Activated CD4-positive, CD25-positive, alpha-beta regulatory T cell treated with anti-CD3 and anti-CD28 coated beads, Interleukin-2, amount 50 U/mL, for 24 hours (primary cell): ENCODE results near the gene RAB5B.
"Not testable (repeated sequence)": the region's sequence is repeated elsewhere in the genome, so short reads cannot be mapped to it uniquely, and the experiment has no call there.

Experiments
- ATAC-seq, 2 donors: fragments of 150-1000 bp; cut with Tn5 transposase; one replicate each; pipeline ENCODE4 v1.10.0; 2021; ENCODE audit warnings: mild to moderate bottlenecking in 1 of 2, moderate library complexity in 1 of 2

The RAB5B gene

DNA sequence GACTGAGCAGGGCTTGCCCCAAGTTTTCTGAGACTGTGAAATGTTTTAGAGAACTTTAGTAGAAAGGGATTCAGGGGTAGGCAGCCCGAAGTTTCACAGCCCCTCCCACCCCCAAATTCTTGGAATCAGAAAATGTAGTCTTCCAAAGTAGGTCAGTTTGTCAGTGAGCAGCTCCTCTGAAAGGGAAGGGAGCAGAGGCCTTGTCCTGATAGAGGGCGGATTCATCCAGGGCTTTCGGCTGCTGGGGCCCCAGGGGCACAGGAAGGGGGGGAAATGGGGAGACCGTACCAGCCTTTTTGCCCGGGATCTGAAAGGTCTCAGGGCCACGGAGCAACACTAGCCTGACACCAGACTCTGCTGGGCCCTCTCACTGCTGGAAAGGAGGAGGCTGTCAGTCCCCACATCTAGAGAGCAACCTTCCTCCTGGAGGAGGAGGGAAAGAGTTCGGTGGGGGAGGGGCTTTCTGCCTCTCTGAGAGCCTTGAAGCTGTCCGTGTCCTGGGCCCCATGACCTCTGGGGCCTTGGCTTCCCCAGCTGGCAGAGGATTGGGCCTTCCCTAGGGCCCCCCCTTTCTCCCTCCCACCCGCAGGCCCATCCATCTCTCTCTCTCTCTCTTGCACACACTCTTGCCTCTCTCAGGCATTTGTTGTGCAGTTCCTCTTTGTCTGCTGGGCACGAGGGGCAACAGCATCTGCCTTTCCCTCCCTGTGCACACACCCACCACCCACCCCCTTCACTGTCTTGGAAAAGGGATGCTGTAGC lies 46.7 kb downstream of the RAB5B start, which contains the start of gene IKZF4:
Gene IKZF4, plus strand, starts transcription at position 621 of the 762 bp plus-strand sequence. CDS start 451 bp downstream, outside the sequence.
- peak; percentile 7 to 9 for ATAC-seq

DNA sequence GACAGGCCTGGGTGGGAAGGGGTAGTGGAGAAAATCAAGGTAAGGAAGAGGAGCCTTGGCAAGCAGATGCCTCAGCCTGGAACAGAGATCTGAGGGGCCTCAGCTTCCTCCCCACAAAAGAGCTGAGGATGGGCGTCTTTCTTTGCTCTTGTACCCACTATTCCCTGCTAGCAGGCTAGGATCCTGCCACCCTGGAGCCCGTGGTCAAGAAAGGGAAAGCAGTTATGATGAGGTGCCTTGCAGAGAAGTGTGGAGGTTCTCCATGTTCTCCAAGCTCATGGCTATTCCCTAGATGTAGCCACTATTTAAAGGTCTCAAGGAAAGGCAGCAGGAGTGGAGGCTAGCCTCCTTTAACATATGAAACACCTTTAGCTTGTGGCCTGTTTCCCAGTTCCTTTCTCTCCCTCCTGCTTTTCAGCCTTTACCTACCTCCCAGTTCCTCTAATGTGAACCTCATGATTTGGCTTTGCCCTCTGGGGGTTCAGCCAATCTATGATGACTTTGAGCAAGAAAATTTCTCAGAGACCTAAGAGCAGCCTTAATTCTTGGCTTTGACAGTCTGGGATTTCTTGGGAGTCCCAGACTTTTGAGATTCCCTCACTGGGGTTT lies 48.1 kb downstream of the RAB5B start:
- ATAC-seq = no peak

DNA sequence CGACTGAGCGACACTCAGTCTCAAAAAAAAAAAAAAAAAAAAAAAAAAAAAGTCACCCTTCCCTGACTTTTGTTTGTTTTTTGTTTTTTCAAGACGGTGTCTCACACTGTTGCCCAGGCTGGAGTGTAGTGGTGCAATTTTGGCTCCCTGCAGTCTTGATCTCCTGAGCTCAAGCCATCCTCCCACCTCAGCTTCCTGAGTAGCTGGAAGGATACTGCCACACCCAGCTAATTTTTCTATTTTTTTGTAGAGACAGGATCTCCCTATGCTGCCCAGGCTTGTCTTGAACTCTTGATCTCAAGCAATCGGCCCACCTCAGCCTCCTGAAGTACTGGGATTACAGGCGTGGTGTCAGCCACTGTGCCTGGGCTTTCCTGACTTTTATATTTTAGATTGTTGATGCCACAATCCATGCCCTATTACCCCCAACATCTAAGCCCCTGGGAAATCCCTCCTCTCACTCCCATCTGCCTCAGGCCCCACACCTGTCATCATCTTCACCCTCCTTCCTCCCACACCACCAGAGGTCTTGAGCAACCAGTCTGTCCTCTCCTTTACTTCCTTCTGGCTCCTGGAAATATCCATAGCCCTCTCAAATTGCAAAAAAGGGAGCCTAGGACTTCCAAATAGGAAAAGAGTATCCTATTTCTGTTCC lies 54.8 kb downstream of the RAB5B start:
- no peak for ATAC-seq

- ATAC-seq = no peak
Observed at GRCh38 chr12:56029166-56029519, 55.3 kb downstream of the RAB5B start.

- peak in 1 of 2 donors; percentile 37 for ATAC-seq
Observed at GRCh38 chr12:56029666-56030293, 55.9 kb downstream of the RAB5B start.

GRCh38 chr12:56031987-56032386 lies 58.1 kb downstream of the RAB5B start:
- peak; percentile 71 to 73 for ATAC-seq

DNA sequence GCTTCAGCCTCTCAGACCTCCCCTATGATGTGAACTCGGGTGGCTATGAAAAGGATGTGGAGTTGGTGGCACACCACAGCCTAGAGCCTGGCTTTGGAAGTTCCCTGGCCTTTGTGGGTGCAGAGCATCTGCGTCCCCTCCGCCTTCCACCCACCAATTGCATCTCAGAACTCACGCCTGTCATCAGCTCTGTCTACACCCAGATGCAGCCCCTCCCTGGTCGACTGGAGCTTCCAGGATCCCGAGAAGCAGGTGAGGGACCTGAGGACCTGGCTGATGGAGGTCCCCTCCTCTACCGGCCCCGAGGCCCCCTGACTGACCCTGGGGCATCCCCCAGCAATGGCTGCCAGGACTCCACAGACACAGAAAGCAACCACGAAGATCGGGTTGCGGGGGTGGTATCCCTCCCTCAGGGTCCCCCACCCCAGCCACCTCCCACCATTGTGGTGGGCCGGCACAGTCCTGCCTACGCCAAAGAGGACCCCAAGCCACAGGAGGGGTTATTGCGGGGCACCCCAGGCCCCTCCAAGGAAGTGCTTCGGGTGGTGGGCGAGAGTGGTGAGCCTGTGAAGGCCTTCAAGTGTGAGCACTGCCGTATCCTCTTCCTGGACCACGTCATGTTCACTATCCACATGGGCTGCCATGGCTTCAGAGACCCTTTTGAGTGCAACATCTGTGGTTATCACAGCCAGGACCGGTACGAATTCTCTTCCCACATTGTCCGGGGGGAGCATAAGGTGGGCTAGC lies 60.9 kb downstream of the RAB5B start:
- ATAC-seq = peak; percentile 65 to 71

DNA sequence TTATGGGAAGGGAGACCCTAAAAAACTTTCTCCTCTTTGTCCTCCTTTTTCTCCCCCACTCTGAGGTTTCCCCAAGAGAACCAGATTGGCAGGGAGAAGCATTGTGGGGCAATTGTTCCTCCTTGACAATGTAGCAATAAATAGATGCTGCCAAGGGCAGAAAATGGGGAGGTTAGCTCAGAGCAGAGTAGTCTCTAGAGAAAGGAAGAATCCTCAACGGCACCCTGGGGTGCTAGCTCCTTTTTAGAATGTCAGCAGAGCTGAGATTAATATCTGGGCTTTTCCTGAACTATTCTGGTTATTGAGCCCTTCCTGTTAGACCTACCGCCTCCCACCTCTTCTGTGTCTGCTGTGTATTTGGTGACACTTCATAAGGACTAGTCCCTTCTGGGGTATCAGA lies 63.3 kb downstream of the RAB5B start:
- ATAC-seq = no peak

- no peak for ATAC-seq
Observed at GRCh38 chr12:56038022-56038655, 64.3 kb downstream of the RAB5B start.

DNA sequence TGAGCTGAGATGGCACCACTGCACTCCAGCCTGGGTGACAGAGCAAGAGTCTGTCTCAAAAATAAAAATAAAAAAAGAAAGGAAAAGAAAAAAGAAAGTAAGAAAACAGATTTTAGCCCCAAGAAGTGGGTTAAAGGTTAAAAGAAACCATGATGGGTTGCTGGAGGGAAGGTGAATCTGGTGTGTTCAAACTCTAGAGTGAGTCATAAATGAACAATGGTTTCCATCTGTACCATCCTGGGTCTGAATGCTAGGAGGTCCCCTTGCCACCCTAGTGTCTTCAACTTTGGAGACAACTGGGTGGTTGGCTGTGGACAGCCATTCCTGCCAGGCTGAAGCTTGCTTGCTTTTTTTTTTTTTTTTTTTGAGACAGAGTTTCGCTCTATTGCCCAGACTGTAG lies 66.3 kb downstream of the RAB5B start:
- peak; percentile 63 to 70 for ATAC-seq

DNA sequence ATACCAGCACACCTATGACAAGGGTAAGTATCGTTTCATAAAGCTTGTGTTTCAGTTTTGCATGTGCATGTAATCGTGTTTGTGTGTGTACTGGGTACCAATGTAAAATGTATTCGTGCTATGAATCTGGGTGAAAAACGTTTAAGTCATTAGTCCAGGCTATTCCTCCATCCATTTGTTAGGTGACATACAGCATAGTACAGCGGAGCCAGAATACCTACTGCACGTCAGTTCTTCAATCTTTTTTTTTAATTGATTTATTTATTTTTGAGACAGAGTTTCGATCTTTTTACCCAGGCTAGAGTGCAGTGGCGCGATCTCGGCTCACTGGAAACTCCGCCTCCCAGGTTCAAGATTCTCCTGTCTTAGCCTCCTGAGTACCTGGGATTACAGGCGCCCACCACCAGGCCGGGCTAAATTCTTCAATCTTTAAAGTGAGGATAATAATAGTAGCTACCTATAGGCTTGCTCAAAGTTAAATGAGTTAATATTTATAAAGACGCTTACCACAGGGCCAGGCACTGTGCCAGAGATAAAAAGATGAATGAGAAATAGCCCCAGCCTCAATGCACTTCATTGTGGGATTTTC lies 67.2 kb downstream of the RAB5B start:
- ATAC-seq = peak; percentile 25 to 27

DNA sequence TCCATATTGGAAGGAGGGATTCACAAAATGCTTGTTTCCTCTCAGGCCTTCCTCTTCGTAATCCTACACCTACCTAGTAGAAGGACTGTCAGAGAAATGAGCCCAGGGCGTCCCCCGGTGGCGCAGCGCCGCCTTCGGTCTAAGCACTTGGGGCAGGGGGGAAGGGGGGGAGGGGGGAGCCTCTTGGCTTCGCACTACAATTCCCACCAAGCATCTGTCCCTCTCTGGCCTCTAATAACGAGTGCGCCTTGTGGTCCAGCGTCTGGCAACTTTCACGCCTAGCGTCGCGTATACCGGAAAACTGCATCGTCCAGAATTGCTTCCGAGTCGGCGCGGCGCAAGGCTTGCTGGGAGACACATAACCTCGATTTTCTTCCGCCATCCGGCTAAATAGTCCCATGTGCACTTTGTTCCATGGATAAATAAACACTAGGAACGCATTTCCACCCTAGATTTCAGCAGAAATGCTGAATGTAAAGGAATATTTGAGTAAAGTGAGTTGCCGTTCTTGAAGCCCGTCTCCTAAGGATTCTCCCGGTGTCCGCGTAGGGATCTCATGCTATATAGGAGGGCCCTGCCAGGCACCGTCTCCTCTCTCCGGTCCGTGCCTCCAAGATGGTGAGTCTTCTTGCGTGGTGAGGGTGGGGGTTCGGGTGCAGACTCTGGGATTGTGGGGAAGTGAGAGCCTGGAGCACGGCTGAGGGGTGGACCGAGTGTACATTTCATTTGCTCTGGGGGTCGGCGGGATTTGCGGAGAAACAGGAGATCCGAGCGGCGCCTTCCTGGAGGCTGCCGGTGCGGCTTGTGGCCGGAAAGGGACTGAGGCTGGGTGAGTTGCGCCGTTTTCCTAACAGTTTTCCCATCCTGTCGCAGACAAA lies 67.9 kb downstream of the RAB5B start, which contains the start of gene RPS26:
Gene RPS26, plus strand, starts transcription at position 367 of the 878 bp plus-strand sequence. Its CDS starts 249 bp downstream, at position 616.
- ATAC-seq = peak; percentile 76 to 83

DNA sequence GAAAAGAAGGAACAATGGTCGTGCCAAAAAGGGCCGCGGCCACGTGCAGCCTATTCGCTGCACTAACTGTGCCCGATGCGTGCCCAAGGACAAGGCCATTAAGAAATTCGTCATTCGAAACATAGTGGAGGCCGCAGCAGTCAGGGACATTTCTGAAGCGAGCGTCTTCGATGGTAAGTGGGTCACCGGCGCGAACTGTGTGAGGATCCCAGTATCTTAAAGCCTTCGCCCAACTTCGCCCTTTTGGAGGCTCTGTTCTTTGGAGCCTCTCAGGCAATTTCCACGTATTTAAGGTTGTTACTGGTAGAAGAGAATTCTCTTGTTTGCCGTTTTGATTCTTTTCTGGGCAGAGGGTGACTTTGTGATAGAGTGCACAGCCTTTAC lies 68.5 kb downstream of the RAB5B start:
- not testable (repeated sequence) for ATAC-seq

- no peak for ATAC-seq
Observed at GRCh38 chr12:56042843-56043242, 69.0 kb downstream of the RAB5B start.
